HG03432 (cell line): ENCODE data around the gene MTURN.
A peak's percentile ranks its signal among the peaks of the same experiment; 100 is the strongest.

Source experiments
- ATAC-seq: cut with Tn5 transposase; IDR thresholded peaks from one replicate; pipeline ENCODE4 v1.9.1; 2021; ENCODE audit warnings: mild to moderate bottlenecking, moderate library complexity; ENCODE audit not compliant: unreplicated experiment

Gene MTURN

GRCh38 chr7:30159698-30160143 is 24.9 kb downstream of the MTURN start:
- no peak for ATAC-seq

GRCh38 chr7:30160329-30160728 is 25.5 kb downstream of the MTURN start:
- ATAC-seq: no peak

- ATAC-seq: no peak
Measured at GRCh38 chr7:30162133-30162532, 27.3 kb downstream of the MTURN start.

- peak; percentile 61 for ATAC-seq
Measured at GRCh38 chr7:30162622-30163124, 27.9 kb downstream of the MTURN start.

GRCh38 chr7:30163231-30163894 is 28.6 kb downstream of the MTURN start:
- ATAC-seq: peak; percentile 55

- ATAC-seq: no peak
Measured at GRCh38 chr7:30164567-30164966, 29.8 kb downstream of the MTURN start.

- ATAC-seq: no peak
Measured at GRCh38 chr7:30165590-30165989, 30.8 kb downstream of the MTURN start.

- ATAC-seq: no peak
Measured at GRCh38 chr7:30166155-30166840, 31.5 kb downstream of the MTURN start.

GRCh38 chr7:30166841-30167235 is 32.1 kb downstream of the MTURN start:
- no peak for ATAC-seq

GRCh38 chr7:30167901-30168300 is 33.1 kb downstream of the MTURN start:
- ATAC-seq: no peak

GRCh38 chr7:30168835-30169573 is 34.2 kb downstream of the MTURN start:
- no peak for ATAC-seq

GRCh38 chr7:30169579-30169978 is 34.8 kb downstream of the MTURN start:
- no peak for ATAC-seq

GRCh38 chr7:30170476-30171205 is 35.9 kb downstream of the MTURN start:
- ATAC-seq: no peak

GRCh38 chr7:30171766-30172447 is 37.1 kb downstream of the MTURN start:
- no peak for ATAC-seq

- no peak for ATAC-seq
Measured at GRCh38 chr7:30172451-30172850, 37.7 kb downstream of the MTURN start.

GRCh38 chr7:30173058-30173897 is 38.5 kb downstream of the MTURN start:
- ATAC-seq: no peak

GRCh38 chr7:30175180-30175579 is 40.4 kb downstream of the MTURN start:
- no peak for ATAC-seq

- ATAC-seq: no peak
Measured at GRCh38 chr7:30175636-30176147, 40.9 kb downstream of the MTURN start.

- ATAC-seq: peak; percentile 53
Measured at GRCh38 chr7:30176463-30177109, 41.8 kb downstream of the MTURN start.
